ENCODE data around the gene L2HGDH.

- TF ChIP-seq CTCF (IDR thresholded peaks at IDR 0.05) = no peak
- peak; percentile 18 for TF ChIP-seq POLR2A (IDR thresholded peaks at IDR 0.05)
- no peak for TF ChIP-seq EP300 (IDR thresholded peaks at IDR 0.05; ENCODE audit: low read depth)
- TF ChIP-seq POLR2AphosphoS5 (IDR thresholded peaks at IDR 0.05) = peak in 1 of 3 donors; percentile 38
Observed at GRCh38 chr14:50230701-50231474, 81.1 kb downstream of the L2HGDH start.
